Right hindlimb (tissue), 1 donor: ENCODE data around the gene FGF18.
"Not testable (repeated sequence)": the region's sequence is repeated elsewhere in the genome, so short reads cannot be mapped to it uniquely, and the experiment has no call there.

Experiments used
- DNase-seq: peaks from one replicate; pipeline ENCODE4 v3.0.0-alpha.2; 2018

Gene FGF18, protein sequence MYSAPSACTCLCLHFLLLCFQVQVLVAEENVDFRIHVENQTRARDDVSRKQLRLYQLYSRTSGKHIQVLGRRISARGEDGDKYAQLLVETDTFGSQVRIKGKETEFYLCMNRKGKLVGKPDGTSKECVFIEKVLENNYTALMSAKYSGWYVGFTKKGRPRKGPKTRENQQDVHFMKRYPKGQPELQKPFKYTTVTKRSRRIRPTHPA

GRCh38 chr5:171418982-171419687, at the start of gene FGF18:
Gene FGF18, plus strand, starts transcription at chr5:171419647. Its CDS starts 553 bp downstream, at chr5:171420200.
- peak; percentile 89 for DNase-seq

DNA sequence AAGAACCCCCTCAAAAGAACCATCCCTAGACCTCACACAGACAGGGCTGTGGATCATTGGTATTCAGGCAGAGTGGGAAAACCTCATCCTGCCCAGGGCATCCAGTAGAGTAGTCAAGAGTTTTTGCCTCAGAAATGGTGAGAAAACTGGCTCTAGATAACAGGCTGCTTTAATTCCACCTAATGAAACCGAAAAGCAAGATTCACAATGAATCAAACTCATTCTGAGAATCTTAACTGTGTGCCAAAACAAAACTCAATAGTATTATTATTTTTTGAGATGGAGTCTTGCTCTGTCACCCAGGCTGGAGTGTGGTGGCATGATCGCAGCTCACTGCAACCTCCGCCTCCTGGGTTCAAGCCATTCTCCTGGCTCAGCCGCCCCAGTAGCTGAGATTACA, 49.5 kb upstream of the FGF18 start:
- no peak for DNase-seq

DNA sequence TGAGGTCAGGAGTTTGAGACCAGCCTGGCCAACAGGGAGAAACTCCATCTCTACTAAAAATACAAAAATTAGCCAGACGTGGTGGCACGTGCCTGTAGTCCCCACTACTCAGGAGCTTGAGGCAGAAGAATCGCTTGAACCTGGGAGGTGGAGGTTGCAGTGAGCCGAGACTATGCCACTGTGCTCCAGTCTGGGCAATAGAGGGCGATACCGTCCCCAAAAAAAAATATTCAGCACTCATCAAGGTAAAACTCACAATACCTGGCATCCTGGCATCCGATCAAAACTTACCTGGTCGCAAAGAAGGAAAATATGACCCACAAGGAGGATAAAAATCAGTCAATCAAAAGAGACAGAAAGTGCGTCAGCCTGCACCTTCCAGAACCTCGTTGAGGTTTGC, 48.6 kb upstream of the FGF18 start:
- not testable (repeated sequence) for DNase-seq

GRCh38 chr5:171371326-171371725, 48.1 kb upstream of the FGF18 start:
- no peak for DNase-seq

DNA sequence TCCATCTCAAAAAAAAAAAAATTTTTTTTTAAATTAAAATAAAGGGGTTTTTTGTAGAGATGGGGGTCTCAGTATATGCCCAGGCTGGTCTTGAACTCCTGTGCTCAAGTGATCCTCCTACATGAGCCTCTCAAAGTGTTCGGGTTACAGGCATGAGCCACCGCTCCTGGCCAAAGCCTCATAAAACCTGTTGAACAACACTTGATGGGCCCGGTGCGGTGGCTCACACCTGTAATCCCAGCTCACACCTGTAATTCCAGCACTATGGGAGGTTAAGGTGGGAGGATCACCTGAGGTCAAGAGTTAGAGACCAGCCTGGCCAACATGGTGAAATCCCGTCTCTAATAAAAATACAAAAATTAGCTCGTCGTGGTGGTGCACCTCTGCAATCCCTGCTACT, 39.5 kb upstream of the FGF18 start:
- DNase-seq, result no peak

DNA sequence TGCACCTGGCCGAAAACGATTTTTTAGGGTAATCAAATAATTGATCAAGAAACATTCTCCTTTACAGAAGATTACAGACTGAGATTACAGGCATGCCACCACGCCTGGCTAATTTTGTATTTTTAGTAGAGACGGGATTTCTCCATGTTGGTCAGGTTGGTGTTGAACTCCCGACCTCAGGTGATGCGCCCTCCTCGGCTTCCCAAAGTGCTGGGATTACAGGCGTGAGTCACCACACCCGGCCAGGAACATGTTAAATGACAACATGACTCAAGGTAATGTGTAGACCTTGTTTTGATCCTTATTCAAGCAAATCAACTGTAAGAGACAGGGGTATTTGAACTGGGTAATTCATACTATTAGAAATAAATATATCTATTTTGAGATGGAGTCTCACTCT, 35.0 kb upstream of the FGF18 start:
- DNase-seq, result not testable (repeated sequence)

DNA sequence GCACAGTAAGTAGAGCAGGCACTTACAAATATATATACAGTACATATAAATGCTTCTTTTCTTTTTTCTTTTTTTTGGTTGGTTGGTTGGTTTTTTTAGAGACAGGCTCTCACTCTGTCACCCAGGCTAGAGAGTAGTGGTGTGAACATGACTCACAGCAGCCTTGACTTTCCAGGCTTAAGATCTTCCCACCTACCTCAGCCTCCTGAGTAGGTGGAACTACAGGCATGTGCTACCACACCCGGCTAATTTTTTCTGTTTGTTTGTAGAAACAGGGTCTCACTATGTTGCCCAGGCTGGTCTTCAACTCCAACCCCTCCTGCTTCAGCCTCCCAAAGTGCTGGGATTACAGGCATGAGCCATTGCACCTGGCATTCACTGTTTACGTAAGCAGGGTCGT, 34.4 kb upstream of the FGF18 start:
- DNase-seq, result not testable (repeated sequence)

GRCh38 chr5:171386006-171386671, 33.3 kb upstream of the FGF18 start:
- no peak for DNase-seq

DNA sequence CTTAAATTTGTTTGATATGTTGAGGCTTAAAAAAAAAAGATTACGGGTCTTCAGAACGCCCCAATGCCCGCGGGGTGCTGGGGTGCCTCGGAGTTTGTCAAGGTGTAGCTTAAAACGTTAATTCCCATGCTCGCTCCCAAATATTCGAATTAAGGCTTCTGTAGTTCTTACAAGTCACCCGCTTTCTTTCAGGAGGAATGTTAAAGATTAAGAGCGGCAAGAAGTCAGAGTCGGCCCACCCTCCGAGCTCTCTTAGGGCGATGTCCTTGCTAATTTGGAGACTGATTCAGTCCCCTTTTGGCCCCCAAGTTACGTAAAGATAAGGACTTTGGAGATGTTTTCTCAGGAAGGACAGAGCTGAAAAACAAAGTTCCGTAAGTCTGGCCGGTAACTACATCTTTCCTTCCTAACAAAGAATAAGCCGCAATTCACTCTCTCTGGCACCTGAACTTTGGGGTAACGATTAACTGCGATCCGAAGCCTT, 32.5 kb upstream of the FGF18 start:
- no peak for DNase-seq

- DNase-seq, result peak; percentile 99
Observed at GRCh38 chr5:171387345-171387969, 32.0 kb upstream of the FGF18 start, which contains the start of gene NPM1. Gene NPM1, plus strand, starts transcription at chr5:171387849. Its CDS starts 100 bp downstream, at chr5:171387949.

DNA sequence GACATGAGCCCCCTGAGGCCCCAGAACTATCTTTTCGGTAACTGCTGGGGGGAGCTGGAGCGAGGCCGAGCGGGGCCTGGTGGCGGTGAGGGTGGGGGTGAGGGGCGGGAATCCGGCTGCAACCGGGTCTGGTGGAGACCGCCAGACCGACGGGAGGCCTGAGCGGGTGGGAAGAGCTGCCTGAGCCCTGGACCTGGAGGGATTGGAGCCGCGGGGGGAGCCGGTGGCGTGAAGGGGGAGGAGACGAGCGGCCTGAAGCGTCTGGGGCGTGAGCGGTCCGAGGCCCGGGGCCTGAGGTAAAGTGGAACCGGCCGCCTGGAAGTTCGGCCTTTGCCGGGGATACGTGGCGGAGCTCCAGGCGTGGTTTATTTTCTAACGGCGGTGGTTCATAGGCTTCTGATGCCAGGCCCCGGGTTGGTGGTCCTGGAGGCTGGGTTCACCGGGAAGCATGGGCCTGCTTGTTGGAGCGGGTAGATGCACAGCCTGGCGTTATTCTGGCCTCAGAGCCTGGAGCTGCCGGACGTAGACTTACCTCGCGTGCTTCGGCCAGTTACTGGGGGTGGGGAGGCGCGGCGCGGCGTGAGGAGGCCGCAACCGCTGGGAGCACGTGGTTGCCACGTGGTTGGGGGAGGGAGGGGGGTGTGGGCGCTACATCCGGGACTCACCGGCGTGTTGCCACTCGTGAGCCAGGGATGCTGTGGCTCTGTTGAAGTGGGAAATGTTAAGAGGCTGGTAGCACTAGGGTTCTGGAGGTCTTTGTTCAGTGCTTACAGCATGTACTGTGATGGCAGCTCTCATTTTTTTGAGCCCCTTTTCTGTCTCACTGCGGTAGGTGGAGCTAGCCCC, 31.3 kb upstream of the FGF18 start:
- DNase-seq, result peak; percentile 87

DNA sequence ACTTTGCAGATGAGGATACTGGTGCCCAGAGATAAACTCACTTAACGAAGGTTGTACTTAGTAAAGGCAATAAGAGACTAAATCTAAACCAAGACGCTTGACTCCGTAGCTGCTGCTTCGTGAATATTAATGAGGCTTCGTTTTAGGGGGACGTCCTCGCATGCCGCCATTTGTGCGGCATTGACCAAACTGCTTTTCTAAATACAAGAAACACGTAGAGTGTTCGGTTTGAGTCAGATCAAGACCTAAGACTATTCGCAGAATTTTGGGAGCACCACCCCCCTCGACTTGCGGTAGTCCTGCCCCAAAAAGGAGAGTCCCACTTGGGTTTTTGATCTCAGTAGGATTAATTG, 30.7 kb upstream of the FGF18 start:
- no peak for DNase-seq

DNA sequence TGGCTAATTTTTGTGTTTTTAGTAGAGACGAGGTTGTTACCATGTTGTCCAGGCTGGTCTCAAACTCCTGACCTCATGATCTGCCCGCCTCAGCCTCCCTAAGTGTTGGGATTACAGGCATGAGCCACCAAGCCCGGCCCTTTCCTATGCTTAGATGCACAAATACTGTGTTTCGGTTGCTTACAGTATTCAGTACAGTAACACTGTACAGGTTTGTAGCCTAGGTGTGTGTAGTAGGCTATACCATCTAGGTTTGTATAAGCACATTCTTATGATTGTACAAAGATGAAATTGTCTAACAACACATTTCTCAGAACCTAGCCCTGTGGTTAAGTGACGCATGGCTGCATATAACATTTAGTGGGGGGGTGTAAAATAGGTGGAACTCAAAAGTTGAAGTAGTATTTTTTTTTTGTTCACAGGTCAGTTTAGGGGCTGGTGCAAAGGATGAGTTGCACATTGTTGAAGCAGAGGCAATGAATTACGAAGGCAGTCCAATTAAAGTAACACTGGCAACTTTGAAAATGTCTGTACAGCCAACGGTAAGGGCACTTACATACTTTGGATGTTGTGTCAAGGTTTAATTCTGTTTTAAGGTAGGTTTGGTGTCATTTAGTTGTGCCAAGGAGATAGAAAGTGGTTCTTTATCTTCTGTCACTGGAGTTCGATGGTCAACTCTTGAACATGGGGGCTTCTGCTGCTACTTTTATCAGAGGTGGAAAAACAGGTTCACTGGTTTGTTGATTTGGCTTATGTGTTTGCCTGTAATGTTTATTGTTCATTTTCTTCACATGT, 28.4 kb upstream of the FGF18 start:
- DNase-seq, result no peak

- DNase-seq, result no peak
Observed at GRCh38 chr5:171391996-171392577, 27.4 kb upstream of the FGF18 start.

DNA sequence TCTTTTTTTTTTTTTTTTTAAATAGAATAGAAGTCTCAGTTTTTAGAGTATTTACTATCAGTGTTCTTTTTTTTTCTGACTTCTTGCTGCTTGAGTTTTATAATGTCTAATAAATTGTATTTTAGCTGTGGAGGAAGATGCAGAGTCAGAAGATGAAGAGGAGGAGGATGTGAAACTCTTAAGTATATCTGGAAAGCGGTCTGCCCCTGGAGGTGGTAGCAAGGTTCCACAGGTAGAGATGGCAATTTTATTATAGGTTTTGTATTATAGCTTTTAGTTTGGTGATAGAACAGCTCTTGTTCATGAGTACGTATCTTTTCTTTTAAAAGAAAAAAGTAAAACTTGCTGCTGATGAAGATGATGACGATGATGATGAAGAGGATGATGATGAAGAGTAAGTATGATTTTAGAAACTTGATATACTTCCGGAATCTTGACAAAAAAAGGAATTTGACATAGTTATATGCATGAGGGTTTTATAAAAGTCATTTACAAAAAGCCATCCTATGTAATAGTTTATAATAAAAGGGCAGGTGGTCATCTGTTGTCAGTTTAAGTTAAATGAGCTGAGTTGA, 26.8 kb upstream of the FGF18 start:
- no peak for DNase-seq

- no peak for DNase-seq
Observed at GRCh38 chr5:171395042-171395441, 24.4 kb upstream of the FGF18 start.

GRCh38 chr5:171396583-171396982, 22.9 kb upstream of the FGF18 start:
- not testable (repeated sequence) for DNase-seq

DNA sequence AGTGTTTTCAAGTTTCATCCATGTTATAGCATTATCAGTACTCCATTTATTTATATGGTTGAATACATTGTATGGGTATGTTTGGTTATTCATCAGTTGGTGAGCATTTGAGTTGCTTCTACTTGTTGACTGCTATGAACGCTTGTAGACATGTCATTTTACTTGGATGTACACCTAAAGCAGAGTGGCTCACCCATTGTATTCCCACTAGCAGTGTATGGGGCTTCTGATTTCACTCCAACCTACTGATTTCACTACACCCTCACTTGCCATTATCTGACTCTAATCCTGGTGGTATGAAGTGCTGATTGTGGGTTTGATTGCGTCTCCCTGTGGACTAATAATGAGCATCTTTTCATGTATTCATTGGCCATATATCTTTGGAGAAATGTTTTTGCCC, 22.3 kb upstream of the FGF18 start:
- no peak for DNase-seq

- DNase-seq, result no peak
Observed at GRCh38 chr5:171397599-171397998, 21.8 kb upstream of the FGF18 start.

- DNase-seq, result not testable (repeated sequence)
Observed at GRCh38 chr5:171398660-171399059, 20.8 kb upstream of the FGF18 start.

DNA sequence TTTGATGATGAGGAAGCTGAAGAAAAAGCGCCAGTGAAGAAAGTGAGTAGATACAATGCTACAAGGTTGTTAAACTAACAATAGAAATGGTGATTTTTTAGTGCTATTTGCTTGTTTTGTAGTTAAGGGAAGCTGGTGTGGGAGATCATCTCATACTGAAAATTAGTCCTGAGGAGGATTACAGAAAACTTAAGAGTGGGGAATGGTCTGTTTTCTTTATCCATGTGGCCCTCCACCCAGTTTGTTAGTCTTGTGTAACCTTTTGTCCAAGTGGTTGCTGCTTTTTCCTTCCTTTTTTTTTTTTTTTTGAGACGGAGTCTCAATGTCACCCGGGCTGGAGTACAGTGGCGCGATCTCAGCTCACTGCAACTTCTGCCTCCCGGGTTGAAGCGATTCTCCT, 19.3 kb upstream of the FGF18 start:
- no peak for DNase-seq
